Astrocyte (in vitro differentiated cells and primary cell): Measurements from ENCODE around the gene NIFK.

Source experiments
- CTCF ChIP-seq: IDR thresholded peaks from 2 replicates; pipeline ENCODE4 v1.5.1; 2011; ENCODE audit warnings: low read depth, mild to moderate bottlenecking, inconsistent platforms, low read length, moderate library complexity; ENCODE audit not compliant: insufficient read depth
- EZH2 ChIP-seq: IDR thresholded peaks from 2 replicates; pipeline ENCODE4 v1.6.1; 2012; ENCODE audit warnings: mild to moderate bottlenecking, low read length, inconsistent platforms; ENCODE audit not compliant: insufficient read depth

- TF ChIP-seq EZH2 (no peak), CTCF (no peak)
Measured at GRCh38 chr2:121677855-121678254, 58.8 kb downstream of the NIFK start.
